B cell (primary cell): ENCODE data around the gene GIPC1.

Experiments used
- CTCF ChIP-seq: fragments of 200-600 bp; IDR thresholded peaks from one replicate; pipeline ENCODE4 v1.8.0; 2022; ENCODE audit warnings: antibody characterized with exemption, mild to moderate bottlenecking
- EZH2 ChIP-seq: IDR thresholded peaks from 2 replicates; pipeline ENCODE4 v1.6.1; 2012; ENCODE audit warnings: borderline replicate concordance, low read depth, mild to moderate bottlenecking, moderate library complexity, low read length; ENCODE audit not compliant: insufficient read depth, poor library complexity, severe bottlenecking

DNA sequence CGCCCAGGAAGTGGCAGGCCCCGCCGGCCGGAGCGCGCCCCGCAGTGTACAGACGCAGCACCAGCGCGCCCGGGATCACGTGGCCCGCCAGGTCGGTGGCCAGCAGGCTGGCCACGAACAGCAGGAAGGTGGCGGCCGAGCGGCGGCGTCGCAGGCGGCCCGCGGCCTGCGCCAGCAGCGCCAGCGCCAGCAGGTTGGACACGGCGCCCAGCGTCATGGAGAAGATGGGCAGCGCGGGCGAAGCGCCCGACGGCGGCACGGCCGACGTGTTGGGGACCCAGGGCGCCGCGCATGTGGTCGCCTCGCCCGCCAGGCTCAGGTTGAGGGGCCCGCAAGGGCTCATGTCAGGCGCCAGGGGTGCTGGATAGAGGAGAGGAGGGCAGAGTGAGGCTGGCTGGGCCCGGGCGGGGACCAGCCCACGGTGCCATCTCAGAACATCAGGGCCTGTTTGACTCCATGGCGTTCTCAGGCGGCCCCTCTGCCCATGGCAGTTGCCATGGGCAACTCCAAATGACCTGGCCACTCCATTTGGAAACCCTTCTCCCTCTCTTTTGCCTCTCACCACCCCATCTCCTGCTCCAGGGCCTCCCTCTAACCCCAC, 21.8 kb downstream of the GIPC1 start:
- TF ChIP-seq CTCF (no peak), EZH2 (no peak)
